Activated T-cell treated with anti-CD3 and anti-CD28 coated beads, Interleukin-2, amount 50 U/mL, for 24 hours (primary cell): ENCODE data around the gene KCNH3.
"Not testable (repeated sequence)": the region's sequence is repeated elsewhere in the genome, so short reads cannot be mapped to it uniquely, and the experiment has no call there.

Source experiments
- DNase-seq: peaks from one replicate; pipeline ENCODE4 v3.0.0-alpha.2; 2020
- H3K27ac Mint-ChIP-seq: 2 replicates; pipeline ENCODE4 v1.8.0; 2020; ENCODE audit warnings: mild to moderate bottlenecking, mixed read lengths
- H3K27me3 Mint-ChIP-seq: 2 replicates; pipeline ENCODE4 v1.8.0; 2020; ENCODE audit warnings: mixed read lengths
- H3K36me3 Mint-ChIP-seq: 2 replicates; pipeline ENCODE4 v1.8.0; 2020; ENCODE audit warnings: low read depth, mixed read lengths
- H3K4me1 Mint-ChIP-seq: 2 replicates; pipeline ENCODE4 v1.8.0; 2020; ENCODE audit warnings: low read depth, mixed read lengths
- H3K4me3 Mint-ChIP-seq: 2 replicates; pipeline ENCODE4 v1.8.0; 2020; ENCODE audit warnings: mild to moderate bottlenecking, moderate library complexity, mixed read lengths
- H3K9me3 Mint-ChIP-seq: 2 replicates; pipeline ENCODE4 v1.8.0; 2020; ENCODE audit warnings: mixed read lengths

The KCNH3 gene

GRCh38 chr12:49598527-49598926 lies 59.7 kb downstream of the KCNH3 start:
- Mint-ChIP-seq H3K27ac (no peak overlapping the region), H3K9me3 (no peaks in the 10 kb centered on the region), H3K4me1 (no peaks in the 10 kb centered on the region)

GRCh38 chr12:49599961-49600360 lies 61.1 kb downstream of the KCNH3 start:
- H3K4me3 Mint-ChIP-seq = no peak overlapping the region
- H3K9me3 Mint-ChIP-seq = no peaks in the 10 kb centered on the region
- H3K4me1 Mint-ChIP-seq = no peaks in the 10 kb centered on the region
- no peaks in the 10 kb centered on the region for H3K36me3 Mint-ChIP-seq
- H3K27ac Mint-ChIP-seq = no peak overlapping the region
- no peaks in the 10 kb centered on the region for H3K27me3 Mint-ChIP-seq
- DNase-seq = no peak

More at GRCh38 chr12:49598527-49598926, 59.7 kb downstream of the KCNH3 start:
- no peaks in the 10 kb centered on the region for H3K36me3 Mint-ChIP-seq
- DNase-seq = no peak
- no peaks in the 10 kb centered on the region for H3K27me3 Mint-ChIP-seq
- H3K4me3 Mint-ChIP-seq = no peak overlapping the region

- Mint-ChIP-seq H3K9me3 (no peaks in the 10 kb centered on the region), H3K36me3 (no peaks in the 10 kb centered on the region), H3K4me3 (no peak overlapping the region), H3K4me1 (no peaks in the 10 kb centered on the region), H3K27me3 (peaks cover 3% of the 10 kb centered on the region), H3K27ac (no peak overlapping the region)
- no peak for DNase-seq
Measured at GRCh38 chr12:49603721-49604120, 64.9 kb downstream of the KCNH3 start.

GRCh38 chr12:49604856-49605255 lies 66.0 kb downstream of the KCNH3 start:
- H3K36me3 Mint-ChIP-seq = no peaks in the 10 kb centered on the region
- H3K27me3 Mint-ChIP-seq = peaks cover 5% of the 10 kb centered on the region
- no peaks in the 10 kb centered on the region for H3K4me1 Mint-ChIP-seq
- H3K27ac Mint-ChIP-seq = no peak overlapping the region
- no peak overlapping the region for H3K4me3 Mint-ChIP-seq
- no peaks in the 10 kb centered on the region for H3K9me3 Mint-ChIP-seq
- no peak for DNase-seq

DNA sequence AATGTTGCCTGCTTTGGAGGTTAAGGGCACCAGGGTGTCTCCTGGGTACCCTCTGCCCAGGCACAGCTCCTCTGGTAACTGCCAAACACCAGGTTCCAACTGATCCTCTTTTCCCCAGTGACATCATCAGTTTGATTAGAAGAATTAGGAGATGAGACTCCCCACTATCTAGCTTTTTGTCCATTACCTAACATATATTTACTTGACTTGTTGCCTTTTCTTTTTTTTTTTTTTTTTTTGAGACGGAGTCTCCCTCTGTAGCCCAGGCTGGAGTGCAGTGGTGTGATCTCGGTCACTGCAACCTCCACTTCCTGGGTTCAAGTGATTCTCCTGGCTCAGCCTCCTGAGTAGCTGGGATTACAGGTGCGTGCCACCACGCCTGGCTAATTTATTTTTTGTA lies 66.7 kb downstream of the KCNH3 start, which contains the start of gene FAM186B:
Gene FAM186B (minus strand): TSS at position 101 of the 400 bp plus-strand sequence. CDS start 162 bp downstream, outside the sequence.
- not testable (repeated sequence) for H3K36me3 Mint-ChIP-seq, H3K4me1 Mint-ChIP-seq

More for the DNA sequence above, 66.7 kb downstream of the KCNH3 start, which contains the start of gene FAM186B:
- H3K27ac Mint-ChIP-seq, H3K27me3 Mint-ChIP-seq, H3K4me3 Mint-ChIP-seq, H3K9me3 Mint-ChIP-seq, DNase-seq: not testable (repeated sequence)
